Stomach smooth muscle (tissue), 2 donors: Measurements from ENCODE around the gene PAX8.

ENCODE experiments used
- H3K27ac ChIP-seq: one replicate; pipeline ENCODE4 v1.7.0; 2013; ENCODE audit warnings: mild to moderate bottlenecking, low read length, inconsistent platforms
- H3K27me3 ChIP-seq, 2 donors: one replicate each; pipeline ENCODE4 v1.7.0; 2013; ENCODE audit warnings: low read length in 2 of 2; ENCODE audit not compliant: insufficient read depth in 2 of 2, control insufficient read depth in 1 of 2
- H3K36me3 ChIP-seq, 2 donors: one replicate each; pipeline ENCODE4 v1.7.0; 2013; ENCODE audit warnings: low read length in 2 of 2; ENCODE audit not compliant: control insufficient read depth in 2 of 2, insufficient read depth in 2 of 2
- H3K4me1 ChIP-seq: one replicate; pipeline ENCODE4 v1.7.0; 2013; ENCODE audit warnings: low read length; ENCODE audit not compliant: control insufficient read depth, insufficient read depth
- H3K4me3 ChIP-seq, 2 donors: one replicate each; pipeline ENCODE4 v1.7.0; 2013; ENCODE audit warnings: low read length in 2 of 2
- H3K9ac ChIP-seq, 2 donors: one replicate each; pipeline ENCODE4 v1.7.0; 2013; ENCODE audit warnings: low read length in 2 of 2, mild to moderate bottlenecking in 1 of 2
- H3K9me3 ChIP-seq, 2 donors: one replicate each; pipeline ENCODE4 v1.7.0; 2013; ENCODE audit warnings: low read length in 2 of 2; ENCODE audit not compliant: control insufficient read depth in 2 of 2
- donor health status: healthy.
- donor health status: Pancreatic carcinoma.

PAX8 gene

GRCh38 chr2:113179446-113180045 lies 99.2 kb downstream of the PAX8 start:
- Histone ChIP-seq H3K9me3 (no peaks in the 10 kb centered on the region), H3K27ac (no peak overlapping the region), H3K27me3 (no peaks in the 10 kb centered on the region), H3K36me3 (no peaks in the 10 kb centered on the region), H3K4me3 (no peak overlapping the region), H3K4me1 (no peaks in the 10 kb centered on the region), H3K9ac (no peak overlapping the region)

DNA sequence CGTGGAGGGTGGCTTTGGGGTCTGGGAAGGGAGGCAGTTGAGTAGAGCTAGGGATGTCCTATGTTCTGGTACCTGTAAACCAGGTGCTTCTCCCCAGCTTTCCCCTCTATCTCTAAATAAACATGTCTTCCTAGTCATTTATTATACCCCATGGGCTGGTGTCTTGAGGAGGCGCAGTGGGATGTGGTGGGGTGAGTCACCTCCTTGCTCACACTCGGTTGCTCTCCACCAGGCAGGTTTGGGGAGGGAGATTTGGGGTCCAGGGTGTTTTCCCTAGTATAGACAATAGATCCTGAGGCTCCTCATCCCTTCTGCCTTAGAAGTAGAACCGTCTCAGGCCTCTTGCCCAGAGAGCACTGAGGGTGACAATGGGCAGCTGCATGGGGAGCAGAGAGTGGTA lies 99.8 kb downstream of the PAX8 start:
- H3K4me1 ChIP-seq = no peaks in the 10 kb centered on the region
- H3K9me3 ChIP-seq = no peaks in the 10 kb centered on the region

GRCh38 chr2:113178069-113178746 lies 100.5 kb downstream of the PAX8 start:
- H3K9me3 ChIP-seq = no peaks in the 10 kb centered on the region
- no peak overlapping the region for H3K9ac ChIP-seq
- no peak overlapping the region for H3K27ac ChIP-seq
- no peaks in the 10 kb centered on the region for H3K4me1 ChIP-seq
- no peaks in the 10 kb centered on the region for H3K36me3 ChIP-seq
- no peaks in the 10 kb centered on the region for H3K27me3 ChIP-seq
- H3K4me3 ChIP-seq = no peak overlapping the region

More for the DNA sequence above, 99.8 kb downstream of the PAX8 start:
- no peak overlapping the region for H3K4me3 ChIP-seq
- no peaks in the 10 kb centered on the region for H3K36me3 ChIP-seq
- H3K9ac ChIP-seq = no peak overlapping the region
- H3K27me3 ChIP-seq = no peaks in the 10 kb centered on the region
- H3K27ac ChIP-seq = no peak overlapping the region

GRCh38 chr2:113176696-113177355 lies 101.9 kb downstream of the PAX8 start:
- H3K36me3 ChIP-seq = no peaks in the 10 kb centered on the region
- no peaks in the 10 kb centered on the region for H3K9me3 ChIP-seq
- no peaks in the 10 kb centered on the region for H3K27me3 ChIP-seq
- no peak overlapping the region for H3K4me3 ChIP-seq
- H3K27ac ChIP-seq = no peak overlapping the region
- H3K9ac ChIP-seq = no peak overlapping the region
- H3K4me1 ChIP-seq = no peaks in the 10 kb centered on the region

- Histone ChIP-seq H3K27ac (no peak overlapping the region), H3K9me3 (no peaks in the 10 kb centered on the region), H3K4me3 (no peak overlapping the region), H3K36me3 (no peaks in the 10 kb centered on the region), H3K4me1 (no peaks in the 10 kb centered on the region), H3K9ac (no peak overlapping the region), H3K27me3 (no peaks in the 10 kb centered on the region)
Measured at GRCh38 chr2:113175736-113176695, 102.7 kb downstream of the PAX8 start.

- H3K36me3 ChIP-seq = no peaks in the 10 kb centered on the region
- H3K9me3 ChIP-seq = no peaks in the 10 kb centered on the region
- H3K27me3 ChIP-seq = no peaks in the 10 kb centered on the region
- no peak overlapping the region for H3K4me3 ChIP-seq
- H3K27ac ChIP-seq = no peak overlapping the region
- H3K9ac ChIP-seq = no peak overlapping the region
- H3K4me1 ChIP-seq = no peaks in the 10 kb centered on the region
Measured at GRCh38 chr2:113175042-113175628, 103.6 kb downstream of the PAX8 start.

- H3K27me3 ChIP-seq = no peaks in the 10 kb centered on the region
- no peak overlapping the region for H3K9ac ChIP-seq
- H3K4me1 ChIP-seq = no peaks in the 10 kb centered on the region
- no peak overlapping the region for H3K27ac ChIP-seq
- no peaks in the 10 kb centered on the region for H3K36me3 ChIP-seq
- no peak overlapping the region for H3K4me3 ChIP-seq
- no peaks in the 10 kb centered on the region for H3K9me3 ChIP-seq
Measured at GRCh38 chr2:113174376-113174750, 104.4 kb downstream of the PAX8 start.

GRCh38 chr2:113173542-113174375 lies 105.0 kb downstream of the PAX8 start, which contains the start of gene PSD4:
TSS of gene PSD4 (plus strand) at chr2:113173971. CDS start at chr2:113182457, 8,486 bp downstream.
- Histone ChIP-seq H3K27me3 (no peaks in the 10 kb centered on the region), H3K9ac (no peak within 1 kb of the TSS), H3K36me3 (no peaks in the 10 kb centered on the region), H3K9me3 (no peaks in the 10 kb centered on the region), H3K27ac (no peak within 1 kb of the TSS), H3K4me1 (no peaks in the 10 kb centered on the region), H3K4me3 (no peak within 1 kb of the TSS)

DNA sequence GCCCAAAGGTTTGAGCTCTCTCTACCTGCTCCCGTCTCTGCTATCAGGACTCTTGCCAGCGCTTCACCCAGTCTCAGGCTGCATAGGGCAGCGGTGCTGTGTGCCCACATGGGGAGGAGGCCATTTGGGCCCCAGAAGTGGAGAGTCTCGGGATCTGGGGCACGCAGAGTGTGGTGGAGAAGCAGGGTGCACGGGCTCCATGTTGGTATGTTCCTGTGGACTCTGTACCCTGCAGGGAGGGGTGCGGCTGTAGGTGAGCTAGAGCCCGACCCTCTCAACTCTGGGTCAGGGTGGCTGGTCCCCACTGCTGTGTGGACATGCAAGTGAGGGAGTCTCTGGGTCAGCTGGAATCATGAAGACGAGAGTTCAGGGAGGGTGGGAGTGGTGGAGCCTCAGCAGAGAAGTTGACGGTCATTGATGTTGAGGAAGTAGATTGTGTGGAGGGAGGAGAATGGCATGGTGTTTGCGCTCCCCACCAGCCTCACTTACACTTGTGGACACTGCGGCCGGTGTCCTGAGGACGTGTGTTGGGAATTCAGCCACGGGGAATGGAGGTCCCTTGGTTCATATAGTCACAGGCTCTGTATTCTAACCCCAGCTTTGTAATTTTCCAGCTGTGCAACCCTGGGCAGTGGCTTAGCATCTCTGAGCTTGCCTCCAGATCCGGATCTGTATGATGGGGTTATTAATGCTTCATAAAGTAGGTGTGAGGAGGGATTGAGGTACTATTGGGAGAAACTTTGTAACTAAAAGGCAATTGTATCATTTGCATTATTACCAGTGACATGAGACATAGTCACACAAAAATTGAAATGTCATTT lies 105.8 kb downstream of the PAX8 start:
- H3K27ac ChIP-seq = no peak overlapping the region
- H3K36me3 ChIP-seq = no peaks in the 10 kb centered on the region
- H3K27me3 ChIP-seq = no peaks in the 10 kb centered on the region
- H3K4me1 ChIP-seq = no peaks in the 10 kb centered on the region
- no peak overlapping the region for H3K9ac ChIP-seq
- no peak overlapping the region for H3K4me3 ChIP-seq
- no peaks in the 10 kb centered on the region for H3K9me3 ChIP-seq
